GM18909 (cell line): Measurements from ENCODE around the gene LRRC17.
"Not testable (repeated sequence)": the region's sequence is repeated elsewhere in the genome, so short reads cannot be mapped to it uniquely, and the experiment has no call there.

Experiments
- ATAC-seq: cut with Tn5 transposase; IDR thresholded peaks from one replicate; pipeline ENCODE4 v1.9.1; 2021; ENCODE audit warnings: mild to moderate bottlenecking; ENCODE audit not compliant: unreplicated experiment, poor library complexity

LRRC17 gene

DNA sequence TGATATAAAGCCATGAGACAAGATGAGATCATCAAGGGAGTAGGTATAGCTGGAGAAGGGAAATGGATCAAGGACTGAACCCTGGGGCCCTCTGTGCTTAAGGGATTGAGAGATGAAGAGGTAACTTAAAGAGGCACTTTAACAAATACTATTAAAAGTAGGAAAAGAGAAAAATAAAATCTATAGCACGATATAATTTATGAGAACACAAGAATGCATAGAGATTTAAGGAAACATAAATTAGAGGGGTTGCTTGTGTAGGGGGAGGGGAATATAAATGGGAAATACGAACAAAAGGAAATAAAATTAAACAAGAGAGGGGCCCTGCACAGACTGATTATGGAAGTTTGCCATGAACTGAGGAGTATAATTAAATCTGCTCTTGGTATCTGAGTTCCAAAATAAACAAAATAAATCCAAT is 15.6 kb upstream of the LRRC17 start:
- ATAC-seq, result no peak

DNA sequence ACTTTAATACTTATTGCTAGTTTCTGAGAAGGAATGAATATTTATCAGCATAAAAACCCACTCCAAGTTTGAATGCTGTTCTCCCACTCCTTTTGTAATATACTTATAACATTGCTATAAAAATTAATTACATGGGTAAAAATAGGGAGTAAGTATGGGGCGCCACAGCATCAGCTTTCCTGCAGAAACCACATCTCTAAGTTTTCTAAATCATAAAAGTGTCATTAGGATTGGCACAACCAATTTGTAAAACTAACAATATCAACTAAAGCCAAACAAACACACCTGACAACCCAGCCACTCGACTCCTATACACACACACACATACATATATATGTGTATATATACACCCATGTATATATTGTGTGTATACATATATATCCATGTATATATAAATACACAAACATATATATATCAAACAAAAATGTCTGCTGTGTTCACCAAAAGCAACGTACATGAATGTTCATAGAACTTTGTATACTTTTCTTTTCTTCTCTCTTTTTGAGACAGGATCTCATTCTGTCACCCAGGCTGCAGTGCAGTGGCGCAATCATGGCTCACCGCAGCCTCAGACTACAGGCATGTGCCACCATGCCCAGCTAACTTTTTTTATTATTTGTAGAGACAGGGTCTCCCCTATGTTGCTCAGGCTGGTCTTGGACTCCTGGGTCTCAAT is 14.8 kb upstream of the LRRC17 start:
- no peak for ATAC-seq

DNA sequence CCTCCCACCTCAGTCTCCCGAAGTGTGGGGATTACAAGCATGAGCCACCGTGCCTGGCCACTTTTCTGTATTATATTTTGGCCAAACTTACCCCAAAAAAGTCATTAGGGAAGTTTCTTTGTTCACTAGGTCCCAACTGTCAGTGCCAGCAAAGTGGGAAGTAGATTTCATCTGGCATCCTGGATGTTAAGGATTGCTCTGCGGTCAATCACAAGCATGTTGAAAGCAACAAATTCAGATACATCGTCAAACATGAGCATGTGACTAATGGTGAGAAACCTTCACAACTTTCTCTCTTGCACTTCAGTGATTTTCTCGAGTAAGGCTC is 14.3 kb upstream of the LRRC17 start:
- no peak for ATAC-seq

DNA sequence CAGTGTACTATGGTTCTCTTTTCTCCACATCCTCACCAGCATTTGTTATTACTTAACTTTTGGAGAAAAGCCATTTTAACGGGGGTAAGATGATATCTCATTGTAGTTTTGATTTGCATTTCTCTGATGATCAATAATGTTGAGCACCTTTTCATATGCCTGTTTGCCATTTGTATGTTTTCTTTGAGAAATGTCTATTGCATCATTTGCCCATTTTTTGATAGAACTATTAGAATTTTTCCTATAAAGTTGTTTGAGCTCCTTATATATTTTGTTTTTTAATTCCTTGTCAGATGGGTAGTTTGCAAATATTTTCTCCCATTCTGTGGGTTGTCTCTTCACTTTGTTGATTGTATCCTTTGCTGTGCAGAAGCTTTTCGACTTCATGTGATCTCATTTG is 10.7 kb upstream of the LRRC17 start:
- ATAC-seq, result not testable (repeated sequence)

DNA sequence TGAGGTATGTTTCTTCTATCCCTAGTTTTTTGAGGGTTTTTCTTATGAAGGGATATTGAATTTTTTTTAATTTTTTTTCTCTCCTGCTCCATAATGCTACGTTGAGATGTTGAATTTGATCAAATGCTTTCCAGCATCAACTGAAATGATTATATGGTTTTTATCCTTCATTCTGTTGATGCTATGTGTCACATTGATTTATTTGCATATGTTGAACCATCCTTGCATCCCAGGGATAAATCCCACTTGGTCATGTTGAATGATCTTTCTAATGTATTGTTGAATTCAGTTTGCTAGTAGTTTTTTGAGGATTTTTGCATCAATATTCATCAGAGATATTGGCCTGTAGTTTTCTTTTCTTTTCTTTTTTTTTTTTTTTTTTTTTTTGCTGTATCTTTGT is 9.2 kb upstream of the LRRC17 start:
- ATAC-seq, result not testable (repeated sequence)

GRCh38 chr7:102908676-102909075 is 4.1 kb upstream of the LRRC17 start:
- ATAC-seq, result no peak

- no peak for ATAC-seq
These were observed 1.0 kb downstream of the LRRC17 start for GRCh38 chr7:102913826-102914225.

- no peak for ATAC-seq
These were observed 1.8 kb downstream of the LRRC17 start for GRCh38 chr7:102914585-102914984.

GRCh38 chr7:102916426-102916825 is 3.6 kb downstream of the LRRC17 start:
- no peak for ATAC-seq

DNA sequence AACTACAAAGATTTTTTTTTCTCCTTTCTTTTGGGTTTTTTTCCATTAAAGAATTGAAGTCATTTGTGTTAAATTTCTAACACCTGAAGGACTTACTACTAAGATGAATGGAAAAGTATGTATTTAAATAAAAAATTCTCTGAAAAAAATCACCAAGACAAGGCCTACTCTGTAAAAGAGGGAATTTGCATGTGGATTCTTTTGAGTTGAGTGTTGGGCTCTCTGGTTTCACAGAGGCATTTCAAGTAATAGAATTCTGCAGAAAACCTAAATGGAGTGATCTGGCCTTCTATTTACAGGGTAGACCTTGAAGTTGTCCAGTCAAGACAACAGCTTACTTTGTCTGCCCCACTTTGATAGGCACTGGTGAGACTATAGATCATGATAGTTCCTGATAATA is 4.1 kb downstream of the LRRC17 start:
- no peak for ATAC-seq

- ATAC-seq, result no peak
These were observed 4.9 kb downstream of the LRRC17 start for GRCh38 chr7:102917436-102918353.

DNA sequence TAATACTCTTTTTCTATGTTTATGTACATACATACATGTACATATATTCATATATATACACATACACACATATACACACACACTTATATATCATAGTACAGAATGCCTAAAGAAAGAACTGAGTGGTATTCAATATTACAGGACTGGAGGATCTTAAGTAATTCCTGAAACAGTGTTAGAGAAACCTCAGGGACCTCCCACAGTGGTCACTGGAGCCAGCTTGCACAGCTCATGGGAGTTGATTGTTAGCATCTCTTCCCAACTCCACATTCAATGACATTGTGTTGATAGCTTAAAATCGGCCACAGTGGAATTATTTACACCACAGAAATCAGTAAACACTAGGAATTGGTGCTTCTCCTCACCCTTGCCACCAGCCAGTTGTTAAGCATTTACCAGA is 6.0 kb downstream of the LRRC17 start:
- ATAC-seq, result no peak

DNA sequence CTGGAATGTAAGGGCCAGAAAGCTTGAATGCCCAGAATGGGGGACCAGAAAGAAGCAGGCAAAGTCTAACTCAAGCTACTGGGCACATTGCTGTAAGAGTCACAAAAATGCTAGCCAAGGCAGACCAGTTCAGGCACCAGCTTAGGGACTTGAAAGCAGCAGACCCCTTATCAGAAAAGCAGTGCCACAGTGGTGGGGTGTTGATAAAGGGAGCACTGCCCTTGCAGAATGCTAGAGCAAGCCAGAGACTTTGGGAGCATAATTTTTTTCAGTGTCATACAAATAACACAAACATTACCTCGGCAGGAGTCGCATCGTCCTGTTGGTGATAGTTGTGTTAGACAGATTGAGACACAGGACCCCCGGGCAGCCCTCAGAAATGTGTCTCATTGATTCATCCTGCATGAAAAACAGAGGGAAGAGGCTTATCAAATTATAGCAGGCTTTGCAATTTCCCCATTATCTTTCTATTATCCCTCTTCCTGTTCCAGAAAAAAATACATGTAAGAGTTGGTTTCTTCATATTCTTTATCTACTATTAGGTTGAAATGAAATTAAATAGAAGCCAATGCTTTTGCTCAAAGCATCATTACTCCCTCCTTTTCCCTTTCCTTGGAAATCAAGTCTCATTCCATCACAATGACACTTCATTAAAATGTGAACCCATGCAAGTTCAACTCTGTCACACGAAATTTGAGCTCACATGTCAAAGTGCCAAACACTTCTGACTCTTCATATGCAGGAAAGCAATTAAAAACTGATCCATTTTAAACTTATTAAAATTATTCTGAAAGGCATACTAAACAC is 13.4 kb downstream of the LRRC17 start:
- no peak for ATAC-seq

DNA sequence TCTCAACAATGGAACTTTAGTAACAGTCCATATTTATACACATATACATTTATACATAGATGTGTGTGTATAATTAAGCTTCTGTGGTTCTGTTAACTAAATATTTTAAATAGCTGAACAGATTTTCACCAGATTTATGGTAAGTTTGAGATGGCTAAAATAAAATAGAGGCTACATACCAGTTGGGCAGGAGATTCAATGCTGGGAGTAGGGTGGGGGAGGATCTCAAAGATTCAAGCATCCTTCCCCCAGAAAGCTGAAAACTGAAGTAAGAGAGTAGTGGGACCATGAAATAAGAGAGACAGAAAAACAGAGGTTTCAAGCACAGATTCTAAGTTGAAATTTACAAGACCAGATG is 14.0 kb downstream of the LRRC17 start:
- ATAC-seq, result no peak

- ATAC-seq, result no peak
These were observed 14.6 kb downstream of the LRRC17 start for GRCh38 chr7:102927312-102927933.

DNA sequence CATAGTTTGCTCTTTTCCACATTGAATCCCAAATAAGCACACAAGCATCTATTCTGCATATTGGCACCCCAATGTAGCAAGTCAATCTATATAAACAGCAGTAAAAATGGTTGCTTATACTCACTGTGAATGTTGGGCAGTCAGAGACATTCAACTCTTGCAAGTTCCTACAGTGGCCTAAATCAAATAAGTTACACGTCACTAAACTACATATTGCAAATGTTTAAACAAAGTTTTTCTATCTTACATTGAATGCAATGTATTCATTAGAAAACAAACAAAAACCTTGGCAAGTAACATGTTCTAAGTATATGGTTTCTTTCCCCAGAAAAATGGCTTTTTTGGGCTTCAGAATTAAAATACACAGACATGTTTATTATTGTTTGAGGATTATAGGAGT is 19.0 kb downstream of the LRRC17 start:
- no peak for ATAC-seq

DNA sequence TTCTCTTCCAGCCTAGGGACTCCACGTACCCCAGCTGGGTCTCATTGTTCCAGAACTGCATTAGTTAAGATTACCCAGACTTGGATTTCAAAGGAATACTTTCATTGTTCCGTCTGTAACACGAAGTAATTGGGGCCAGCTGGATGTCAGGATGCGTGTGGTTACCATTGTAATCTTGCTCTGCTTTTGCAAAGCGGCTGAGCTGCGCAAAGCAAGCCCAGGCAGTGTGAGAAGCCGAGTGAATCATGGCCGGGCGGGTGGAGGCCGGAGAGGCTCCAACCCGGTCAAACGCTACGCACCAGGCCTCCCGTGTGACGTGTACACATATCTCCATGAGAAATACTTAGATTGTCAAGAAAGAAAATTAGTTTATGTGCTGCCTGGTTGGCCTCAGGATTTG is 21.0 kb downstream of the LRRC17 start:
- ATAC-seq, result no peak

- no peak for ATAC-seq
These were observed 21.4 kb downstream of the LRRC17 start for GRCh38 chr7:102934239-102934638.

GRCh38 chr7:102934701-102935100 is 21.9 kb downstream of the LRRC17 start:
- ATAC-seq, result no peak

DNA sequence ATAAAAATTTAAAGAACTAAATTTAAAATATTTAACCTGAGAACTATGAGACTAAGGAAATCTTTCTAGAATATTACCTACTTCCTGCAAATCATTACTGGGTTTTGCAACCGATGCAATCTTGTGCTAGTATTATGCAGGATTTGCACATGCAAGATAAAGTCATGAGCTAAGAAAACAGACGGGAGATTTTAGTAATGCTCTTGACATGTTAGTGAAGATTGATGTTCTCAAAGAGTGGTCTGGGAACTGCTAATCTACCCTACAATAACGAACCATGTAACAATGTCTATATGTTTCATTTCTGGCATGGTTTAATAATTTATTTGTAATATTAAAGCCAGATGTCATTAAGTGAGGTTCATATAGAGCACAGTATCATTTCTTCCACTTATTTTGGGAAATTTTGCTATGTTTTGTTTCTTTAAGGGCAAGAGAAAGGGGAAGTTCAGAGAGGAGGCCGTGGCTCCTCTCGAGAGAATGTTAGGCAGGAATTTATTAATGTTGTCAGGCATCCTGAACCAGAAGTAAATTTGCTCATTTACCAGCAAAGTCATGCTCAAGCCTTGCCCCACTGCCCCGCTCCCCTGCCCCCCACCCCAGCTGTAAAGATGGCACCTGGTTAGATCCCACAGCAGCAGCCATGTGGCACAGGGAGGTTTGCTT is 22.8 kb downstream of the LRRC17 start:
- ATAC-seq, result no peak
